ENCODE results near the gene TRIM63.

GRCh38 chr1:26066160-26066559 is 1.3 kb downstream of the TRIM63 start:
- TF ChIP-seq, protein P1, sequence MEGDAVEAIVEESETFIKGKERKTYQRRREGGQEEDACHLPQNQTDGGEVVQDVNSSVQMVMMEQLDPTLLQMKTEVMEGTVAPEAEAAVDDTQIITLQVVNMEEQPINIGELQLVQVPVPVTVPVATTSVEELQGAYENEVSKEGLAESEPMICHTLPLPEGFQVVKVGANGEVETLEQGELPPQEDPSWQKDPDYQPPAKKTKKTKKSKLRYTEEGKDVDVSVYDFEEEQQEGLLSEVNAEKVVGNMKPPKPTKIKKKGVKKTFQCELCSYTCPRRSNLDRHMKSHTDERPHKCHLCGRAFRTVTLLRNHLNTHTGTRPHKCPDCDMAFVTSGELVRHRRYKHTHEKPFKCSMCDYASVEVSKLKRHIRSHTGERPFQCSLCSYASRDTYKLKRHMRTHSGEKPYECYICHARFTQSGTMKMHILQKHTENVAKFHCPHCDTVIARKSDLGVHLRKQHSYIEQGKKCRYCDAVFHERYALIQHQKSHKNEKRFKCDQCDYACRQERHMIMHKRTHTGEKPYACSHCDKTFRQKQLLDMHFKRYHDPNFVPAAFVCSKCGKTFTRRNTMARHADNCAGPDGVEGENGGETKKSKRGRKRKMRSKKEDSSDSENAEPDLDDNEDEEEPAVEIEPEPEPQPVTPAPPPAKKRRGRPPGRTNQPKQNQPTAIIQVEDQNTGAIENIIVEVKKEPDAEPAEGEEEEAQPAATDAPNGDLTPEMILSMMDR (IDR thresholded peaks at IDR 0.05) = no peak
- no peak for TF ChIP-seq POLR2AphosphoS5 (IDR thresholded peaks at IDR 0.05)
- no peak for TF ChIP-seq POLR2A (IDR thresholded peaks at IDR 0.05)
- TF ChIP-seq EP300 (IDR thresholded peaks at IDR 0.05; ENCODE audit: low read depth) = no peak
